Stimulated activated CD8-positive, alpha-beta memory T cell treated with anti-CD3 and anti-CD28 coated beads, Interleukin-15, amount 100 ng/mL, for 24 hours (primary cell): ENCODE measurements around the gene PDK2.

ENCODE experiments used
- DNase-seq: peaks from one replicate; pipeline ENCODE4 v3.0.0-alpha.2; 2020; ENCODE audit warnings: low read depth

The PDK2 gene

DNA sequence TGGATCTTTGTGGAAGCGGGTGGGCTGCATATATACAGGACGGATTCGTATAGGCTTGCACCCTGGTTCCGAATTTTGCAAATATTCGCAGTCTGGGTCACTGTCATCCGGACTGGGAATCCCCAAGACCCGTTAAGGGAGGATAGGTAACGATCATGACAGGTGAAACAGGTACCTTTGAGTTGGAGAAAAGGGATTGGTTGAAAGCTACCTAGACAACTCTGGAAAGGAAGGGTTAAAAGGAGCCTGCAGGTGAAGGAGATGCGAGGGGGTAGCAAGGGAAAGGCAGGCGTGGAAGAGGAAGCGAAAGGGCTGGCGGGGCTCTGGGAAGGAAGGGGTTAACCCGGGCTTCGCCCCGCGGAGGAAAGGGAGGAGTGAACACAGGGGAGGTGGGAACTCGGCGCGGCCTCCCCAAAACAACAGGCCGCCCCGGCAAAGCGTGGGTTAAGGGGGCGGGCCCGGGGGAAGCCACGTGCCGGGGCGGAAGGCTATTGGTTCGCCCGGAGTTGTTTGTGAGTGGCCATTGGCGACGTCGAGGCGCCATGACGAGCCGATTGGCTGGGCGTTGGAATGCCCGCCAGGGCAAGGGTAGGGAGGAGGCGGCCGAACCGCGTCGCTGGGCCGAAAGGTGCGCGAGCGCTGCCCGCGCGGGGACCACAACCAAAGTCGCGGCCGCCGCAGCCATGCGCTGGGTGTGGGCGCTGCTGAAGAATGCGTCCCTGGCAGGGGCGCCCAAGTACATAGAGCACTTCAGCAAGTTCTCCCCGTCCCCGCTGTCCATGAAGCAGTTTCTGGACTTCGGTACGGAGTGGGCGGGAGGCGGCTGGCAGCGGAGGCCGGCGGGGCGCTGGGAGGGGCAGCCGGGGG lies at the start of gene PDK2:
Gene PDK2, plus strand, starts transcription at position 599 of the 867 bp plus-strand sequence. Its CDS starts 85 bp downstream, at position 684.
- peak; percentile 86 for DNase-seq

DNA sequence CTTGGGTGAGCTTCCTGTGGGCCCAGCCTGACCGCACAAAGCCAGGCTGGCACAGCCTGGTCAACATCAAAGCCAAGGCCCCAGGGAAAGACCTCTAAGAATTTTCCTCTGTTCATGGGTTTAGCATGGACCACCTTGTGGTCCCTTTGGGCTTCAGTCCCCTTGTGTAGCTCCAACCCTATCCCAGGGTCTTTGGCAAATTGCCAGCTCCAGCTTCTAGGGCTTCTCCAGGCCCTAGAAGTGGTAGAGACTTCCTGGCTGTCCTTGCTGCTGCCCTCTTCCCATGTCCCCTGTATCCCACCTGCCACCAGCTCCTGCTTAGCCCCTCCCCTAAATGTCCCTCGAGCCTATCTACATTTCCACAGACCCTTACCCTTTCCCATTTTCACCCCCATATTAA lies 49.0 kb upstream of the PDK2 start:
- no peak for DNase-seq

DNA sequence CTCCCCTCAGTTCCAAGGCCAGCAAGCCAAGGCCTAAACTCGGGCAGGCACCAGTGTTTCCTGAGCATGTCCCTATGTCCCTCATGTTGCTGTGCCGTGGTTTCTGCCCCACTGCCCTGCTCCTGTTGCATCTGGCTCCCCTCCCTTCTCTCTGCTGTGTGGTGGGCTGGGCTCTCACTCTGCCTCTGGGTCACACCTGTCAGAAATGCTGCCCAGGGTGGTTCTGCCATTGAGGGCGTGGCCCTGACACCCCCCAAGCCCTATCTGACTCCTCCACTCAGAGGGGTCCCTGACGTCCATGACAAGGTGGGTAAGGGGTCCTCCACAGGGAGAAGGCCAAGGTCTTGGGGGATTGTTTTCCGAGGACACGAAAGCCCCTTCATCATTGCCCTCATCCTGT lies 48.5 kb upstream of the PDK2 start:
- no peak for DNase-seq

DNA sequence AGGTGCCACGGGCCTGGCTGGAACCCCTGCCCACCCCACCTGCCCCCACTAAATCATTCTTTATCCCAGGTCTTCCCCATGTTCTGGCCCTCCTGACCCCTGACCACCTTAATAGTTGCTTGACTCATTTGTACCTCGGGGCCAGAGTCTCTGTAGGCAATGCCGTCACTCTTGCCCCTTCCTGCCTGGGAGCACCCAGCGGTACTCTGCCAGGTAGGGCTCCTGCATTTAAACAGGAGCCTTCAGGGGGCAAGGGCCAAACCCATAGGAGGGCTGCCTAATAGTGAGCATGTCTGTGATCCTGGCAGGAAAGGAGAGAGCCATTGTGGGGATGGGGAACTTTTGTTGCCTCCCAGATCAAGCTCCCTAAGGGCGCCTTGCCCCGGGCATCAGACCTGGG lies 48.1 kb upstream of the PDK2 start:
- DNase-seq = no peak

DNA sequence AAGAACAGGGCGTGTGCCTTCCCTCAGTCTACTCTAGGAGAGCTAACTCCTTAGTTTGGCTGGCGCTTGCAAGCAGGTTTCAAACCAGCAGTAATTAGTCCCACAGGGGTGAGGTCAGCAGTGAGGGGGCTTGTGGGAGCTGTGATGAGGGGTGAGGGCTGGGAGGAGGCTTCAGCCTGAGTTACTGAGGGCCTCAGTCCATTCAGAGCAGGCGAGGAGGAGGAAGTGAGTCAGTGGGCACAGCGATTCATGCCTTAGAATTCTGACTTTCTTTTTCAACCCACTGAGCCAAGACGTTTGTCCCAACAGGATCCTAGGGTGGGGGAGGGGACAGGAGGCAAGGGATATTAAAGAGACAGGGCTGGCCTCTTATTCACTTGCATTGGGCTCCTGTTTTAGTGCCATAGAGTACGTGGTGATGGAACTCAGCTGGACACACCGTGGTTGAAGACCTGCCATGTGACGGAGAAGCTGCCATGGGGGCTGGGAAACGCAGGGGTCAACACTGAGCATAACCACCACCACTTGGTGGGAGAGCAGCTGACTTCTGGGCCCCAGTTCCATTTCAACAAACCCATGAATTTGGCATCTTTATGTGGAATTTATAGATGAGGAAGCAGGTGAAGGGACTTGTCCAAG lies 47.5 kb upstream of the PDK2 start:
- no peak for DNase-seq

DNA sequence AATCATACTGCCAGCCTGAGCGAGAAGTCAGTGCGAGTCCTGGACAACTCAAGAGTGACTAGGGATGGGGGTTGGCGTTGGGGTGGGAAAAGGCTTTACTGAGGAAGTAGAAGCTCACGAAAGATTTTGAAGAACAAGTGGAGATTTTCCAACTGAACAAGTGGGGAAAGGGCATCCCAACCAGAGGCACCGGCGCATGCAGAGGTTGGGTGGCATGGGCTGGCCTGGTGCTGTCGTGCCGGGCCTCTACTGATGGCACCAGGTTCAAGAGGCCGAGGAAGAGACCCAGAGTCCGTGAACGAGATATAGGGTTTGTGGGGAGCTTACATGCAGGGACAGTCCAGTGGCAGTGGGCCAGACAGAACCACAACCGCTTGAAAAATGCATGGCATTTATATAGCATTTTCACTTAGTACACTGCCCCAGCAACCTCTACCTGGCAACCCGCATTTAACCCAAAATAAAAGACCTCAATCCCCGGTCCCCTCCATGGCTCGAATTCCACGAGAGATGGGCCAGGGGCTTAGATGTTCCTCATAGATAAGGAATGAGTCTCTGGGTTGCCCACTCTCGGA lies 46.9 kb upstream of the PDK2 start:
- no peak for DNase-seq

DNA sequence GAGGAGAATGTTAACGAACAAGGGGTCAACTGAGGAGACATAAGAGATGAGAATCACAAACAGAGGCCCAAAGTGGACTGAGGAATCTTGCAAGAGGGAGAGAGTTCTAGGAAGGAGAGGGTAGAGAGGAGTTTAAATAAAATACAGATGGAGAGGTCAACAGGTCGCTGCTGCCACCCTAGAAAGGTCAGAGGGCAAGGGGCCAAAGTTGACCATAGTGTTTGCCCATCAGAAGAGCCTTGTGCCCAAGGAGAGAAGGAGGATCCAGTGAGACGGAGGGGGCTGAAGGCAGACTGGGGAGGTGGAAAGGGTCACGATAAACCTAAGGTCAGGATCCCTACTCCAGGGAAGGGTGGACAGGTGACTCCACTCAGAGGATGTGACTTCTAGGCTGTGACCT lies 46.2 kb upstream of the PDK2 start:
- no peak for DNase-seq

DNA sequence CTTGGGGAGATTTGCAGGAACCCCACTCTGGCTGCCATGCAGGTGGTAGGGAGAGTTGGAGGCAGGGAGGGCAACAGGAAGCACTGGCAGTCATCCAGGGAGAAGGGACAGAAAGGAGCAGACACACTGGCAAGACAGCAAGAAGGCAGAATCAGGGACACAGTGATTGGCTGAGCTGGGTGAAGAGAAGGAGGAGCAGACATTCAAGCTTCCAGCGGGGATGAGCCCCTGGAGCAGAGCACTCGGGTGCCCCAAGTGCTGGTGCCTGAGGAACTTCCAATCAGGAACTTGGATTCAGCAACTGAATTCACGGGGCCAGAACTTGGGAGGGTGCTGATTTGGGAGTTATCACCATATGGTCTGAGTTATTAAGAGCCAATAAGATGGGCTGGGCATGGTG lies 45.5 kb upstream of the PDK2 start:
- no peak for DNase-seq

DNA sequence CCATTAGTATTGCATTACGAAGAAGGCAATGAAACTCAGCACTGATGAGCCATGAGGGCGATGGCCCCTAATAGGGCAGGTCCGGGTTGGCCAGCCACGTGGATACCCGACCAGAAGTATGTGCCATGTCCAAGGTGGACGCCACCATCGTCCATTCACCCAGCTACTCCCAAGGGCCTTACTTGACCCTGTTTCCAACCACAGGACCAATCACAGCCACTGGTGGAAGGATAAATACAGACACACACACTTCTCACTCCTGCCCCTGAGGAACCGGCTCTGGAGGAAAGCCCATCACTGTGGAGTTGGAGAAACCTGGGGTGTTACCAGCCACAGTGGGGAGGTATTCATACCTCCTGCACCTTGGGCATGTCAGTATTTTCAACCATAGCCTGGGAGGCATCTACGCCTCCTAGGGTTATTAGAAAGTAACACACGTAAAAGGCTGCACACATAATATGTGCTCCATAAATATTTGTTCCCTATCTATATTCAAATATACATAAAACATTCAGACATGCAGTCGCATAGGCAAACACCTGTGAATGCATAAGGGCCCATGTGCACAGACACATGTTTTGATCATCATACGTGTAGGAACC lies 44.6 kb upstream of the PDK2 start:
- no peak for DNase-seq

DNA sequence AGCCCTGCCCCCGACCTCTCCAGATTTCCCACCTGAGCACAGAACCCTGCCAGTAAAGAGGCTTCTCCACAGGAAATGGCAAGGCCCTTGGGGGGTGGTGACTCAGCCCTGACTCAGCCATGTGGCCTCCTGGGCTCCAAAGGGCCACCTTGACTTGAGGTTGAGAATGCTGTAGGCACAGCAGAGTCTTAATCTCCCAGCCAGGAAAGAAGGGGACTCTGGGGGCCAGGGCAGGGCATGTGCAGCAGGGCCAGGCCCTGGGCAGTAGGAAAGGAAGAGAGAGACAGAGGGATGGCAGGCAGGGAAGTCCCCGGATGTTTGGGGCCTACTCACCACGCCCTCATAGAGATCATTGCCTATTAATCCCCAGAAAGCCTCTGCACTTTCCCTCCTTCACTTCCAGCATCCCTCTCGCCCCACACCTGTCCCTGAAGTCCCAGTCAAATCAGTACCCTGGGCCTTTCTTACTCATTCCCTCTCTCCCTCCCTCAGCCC lies 44.0 kb upstream of the PDK2 start:
- DNase-seq = no peak

DNA sequence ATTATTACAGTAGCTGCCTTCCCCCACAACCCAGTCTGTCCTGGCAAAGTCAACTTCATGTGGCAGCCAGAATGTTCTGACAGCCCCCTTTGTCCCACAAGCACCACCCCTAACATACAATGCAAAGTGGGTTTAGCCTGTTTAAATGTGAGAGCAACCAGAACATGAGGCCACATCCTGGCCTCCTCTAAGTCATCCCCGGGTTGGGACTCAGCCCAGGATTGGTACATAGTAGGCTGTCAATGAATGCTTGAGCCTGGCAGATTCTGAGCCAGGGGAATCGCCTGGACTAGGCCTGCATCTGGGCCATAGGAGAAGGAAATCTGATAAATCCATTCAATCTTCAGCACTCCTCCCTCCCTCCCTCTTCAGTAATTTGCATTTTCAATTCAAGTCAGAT lies 43.5 kb upstream of the PDK2 start:
- DNase-seq = no peak

DNA sequence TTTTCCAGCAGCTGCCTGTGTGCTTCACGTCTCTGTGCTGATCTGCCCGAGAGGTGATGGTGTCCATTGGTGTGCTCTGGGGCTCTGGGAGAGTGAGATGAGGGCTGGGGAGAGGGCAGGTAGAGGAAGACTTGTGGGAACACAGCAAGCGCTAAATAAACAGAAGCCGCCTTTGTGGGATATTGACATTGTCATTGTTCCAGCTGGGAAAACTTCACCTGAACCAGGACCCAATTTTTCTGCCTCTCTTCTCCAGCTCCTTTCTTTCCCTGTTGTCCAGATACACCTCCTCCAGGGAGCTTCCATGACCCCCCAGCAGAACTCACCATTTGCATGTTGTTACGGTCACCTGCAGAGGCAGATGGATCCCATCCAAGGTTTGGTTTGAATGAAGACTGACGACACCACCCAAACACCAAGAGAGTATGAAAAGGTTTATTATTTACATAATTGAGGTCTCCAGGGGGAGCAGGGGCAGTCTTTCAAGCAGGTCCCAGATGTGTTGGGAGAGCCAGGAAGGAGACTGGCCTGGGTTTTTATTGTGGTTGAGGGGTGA lies 42.8 kb upstream of the PDK2 start:
- DNase-seq = no peak

DNA sequence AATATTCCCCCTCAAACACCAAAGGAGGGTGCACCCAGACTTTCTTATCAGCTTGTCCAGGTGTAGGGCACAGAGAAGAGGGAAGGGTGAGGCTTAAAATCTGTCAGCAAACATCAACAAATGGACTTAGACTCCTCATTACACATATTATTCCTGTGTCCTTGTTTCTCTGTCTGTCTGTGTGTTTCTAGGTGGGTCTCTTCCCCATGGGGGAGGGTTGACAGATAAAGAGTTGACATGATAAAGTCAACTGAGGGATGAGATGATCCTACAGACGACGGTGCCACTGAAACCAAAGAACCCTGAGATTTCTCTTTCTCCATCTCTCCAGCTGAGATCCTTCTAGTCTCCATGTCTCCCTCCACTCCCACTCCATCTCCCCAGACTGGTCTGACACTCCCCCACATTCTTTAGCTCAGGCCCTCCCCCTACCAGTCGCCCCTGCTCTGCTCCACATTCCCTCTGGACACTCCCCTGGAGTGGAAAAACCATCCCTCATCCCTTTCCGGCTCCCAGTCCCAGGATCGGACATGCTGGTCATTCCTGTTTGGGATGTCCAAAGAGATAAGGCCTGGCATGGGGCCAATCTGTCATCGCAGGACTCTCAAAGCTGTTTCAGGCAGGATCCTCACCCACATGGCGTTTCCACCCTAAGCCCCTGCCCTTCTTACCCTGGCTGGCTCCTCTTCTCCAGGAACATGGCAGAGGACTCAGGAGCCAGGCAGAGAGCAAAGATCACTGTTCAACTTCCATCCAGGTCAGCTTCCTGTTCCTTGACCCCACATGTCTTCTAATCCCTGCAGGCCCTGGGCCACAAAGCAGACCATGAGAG lies 42.1 kb upstream of the PDK2 start:
- DNase-seq = no peak

DNA sequence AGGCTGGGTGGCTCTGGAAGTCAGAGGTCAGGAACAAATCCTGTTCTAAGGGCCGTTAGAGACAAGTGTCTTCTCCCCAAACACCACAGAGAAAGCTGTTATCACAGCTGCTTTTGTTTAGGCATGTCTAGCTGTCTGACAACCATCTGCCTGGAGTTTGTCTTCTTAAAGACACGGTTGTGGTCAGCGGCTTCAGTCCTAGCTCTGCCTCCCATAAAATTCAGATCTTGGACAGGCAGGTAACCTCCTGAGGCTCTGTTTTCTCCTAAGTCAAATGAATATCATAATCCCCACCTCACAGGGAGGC lies 41.5 kb upstream of the PDK2 start:
- DNase-seq = no peak

DNA sequence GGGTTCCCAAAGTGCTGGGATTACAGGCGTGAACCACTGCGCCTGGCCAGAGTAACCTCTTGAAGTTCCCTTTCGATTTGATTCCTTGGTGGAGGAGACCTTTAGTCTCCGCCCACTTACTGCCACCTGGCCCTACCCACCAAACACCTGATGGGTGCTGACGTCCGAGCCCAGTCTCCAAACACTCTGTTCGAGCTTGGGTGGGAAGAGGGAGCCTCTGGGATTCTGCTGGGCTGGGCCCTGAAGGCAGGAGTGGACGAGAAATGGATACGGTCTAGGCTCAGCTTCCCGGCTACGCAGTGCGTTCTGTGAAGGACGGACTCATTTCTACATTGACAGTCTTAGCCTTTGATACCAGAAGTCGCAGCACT lies 40.1 kb upstream of the PDK2 start:
- no peak for DNase-seq

DNA sequence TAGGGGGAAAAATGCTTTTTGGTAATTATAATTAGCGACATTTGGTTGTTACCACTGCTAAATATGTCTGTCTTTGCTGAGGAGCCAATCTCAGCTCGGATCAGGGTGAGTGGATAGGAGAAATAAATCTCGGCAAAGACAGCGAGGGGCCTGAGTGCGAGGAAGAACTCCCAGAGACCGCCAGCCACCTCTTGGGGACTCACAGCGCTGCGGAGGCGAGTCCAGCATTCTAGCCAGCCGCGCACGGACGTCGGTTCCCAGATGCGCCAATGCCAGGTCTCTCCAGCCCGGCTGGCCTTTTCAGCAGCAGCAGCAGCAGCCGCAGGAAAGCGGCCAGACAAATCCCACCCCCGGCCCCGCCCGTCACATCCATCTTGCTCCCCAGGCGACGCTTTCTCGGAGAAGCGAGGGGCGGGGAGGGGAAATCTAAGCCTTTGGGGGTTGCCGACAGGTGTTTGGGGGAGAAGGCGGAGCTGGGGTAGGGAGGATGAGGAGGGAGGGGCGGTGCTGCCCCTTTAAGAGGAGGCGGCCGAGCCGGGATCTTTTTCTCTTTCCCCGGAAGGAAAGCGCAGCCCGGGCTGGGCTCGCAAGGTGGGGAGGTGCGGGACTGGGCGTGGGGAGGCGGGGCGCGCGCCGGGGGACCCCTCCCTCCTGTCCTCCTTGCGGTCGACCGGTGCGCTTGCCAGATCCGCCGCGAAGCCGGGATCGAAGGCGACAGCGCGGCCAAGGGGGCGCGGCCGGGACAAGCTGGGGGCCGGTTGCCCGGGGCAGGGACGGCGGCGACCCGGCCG lies 39.5 kb upstream of the PDK2 start, which contains the start of gene ITGA3:
Gene ITGA3, plus strand, starts transcription at position 685 of the 791 bp plus-strand sequence. CDS start 330 bp downstream, outside the sequence.
- DNase-seq = peak; percentile 20

DNA sequence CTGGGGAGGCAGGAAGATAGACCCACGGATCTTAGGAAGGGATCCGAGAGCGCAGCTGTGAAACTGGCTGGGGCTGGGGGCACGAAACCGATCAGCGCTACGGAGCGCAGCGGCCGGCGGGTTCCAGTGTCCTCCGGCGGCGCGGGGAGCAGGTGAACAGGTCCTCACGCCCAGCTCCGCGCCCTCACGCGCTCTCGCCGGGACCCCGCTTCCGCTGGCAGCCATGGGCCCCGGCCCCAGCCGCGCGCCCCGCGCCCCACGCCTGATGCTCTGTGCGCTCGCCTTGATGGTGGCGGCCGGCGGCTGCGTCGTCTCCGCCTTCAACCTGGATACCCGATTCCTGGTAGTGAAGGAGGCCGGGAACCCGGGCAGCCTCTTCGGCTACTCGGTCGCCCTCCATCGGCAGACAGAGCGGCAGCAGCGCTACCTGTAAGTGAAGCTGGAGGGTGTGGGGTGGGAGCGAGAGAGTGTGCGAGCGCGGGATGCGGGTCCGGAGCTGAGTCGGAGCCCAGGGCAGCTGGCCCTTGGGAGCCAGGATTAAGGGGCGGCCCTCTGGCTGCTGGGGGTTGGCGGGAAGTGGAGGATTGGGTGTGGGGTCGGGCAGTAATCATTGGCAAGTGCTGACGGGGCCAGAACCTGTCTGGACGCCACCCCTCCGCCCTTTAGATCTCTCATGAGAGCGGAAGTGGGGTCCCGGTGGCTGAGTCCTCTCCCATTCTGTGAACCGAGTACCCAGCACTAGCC lies 38.8 kb upstream of the PDK2 start:
- DNase-seq = peak; percentile 35

DNA sequence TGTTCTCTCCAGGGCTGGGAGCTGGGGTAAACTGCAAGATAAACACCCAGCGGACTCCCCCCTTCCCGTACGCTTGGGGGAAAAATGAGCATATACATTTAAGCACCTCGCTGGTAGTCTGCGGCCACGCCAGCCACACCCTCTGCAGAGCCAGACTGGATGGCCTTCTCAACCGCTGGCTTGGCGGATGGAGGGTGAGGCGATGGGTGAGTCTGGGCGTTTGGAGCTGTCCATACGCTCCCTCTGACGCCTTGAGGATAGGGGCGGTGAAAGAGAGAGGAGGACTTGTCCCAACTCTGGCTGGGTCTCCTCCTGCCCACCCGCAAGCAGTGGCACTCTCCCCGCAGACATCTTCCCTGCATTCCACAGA lies 38.2 kb upstream of the PDK2 start:
- DNase-seq = no peak

DNA sequence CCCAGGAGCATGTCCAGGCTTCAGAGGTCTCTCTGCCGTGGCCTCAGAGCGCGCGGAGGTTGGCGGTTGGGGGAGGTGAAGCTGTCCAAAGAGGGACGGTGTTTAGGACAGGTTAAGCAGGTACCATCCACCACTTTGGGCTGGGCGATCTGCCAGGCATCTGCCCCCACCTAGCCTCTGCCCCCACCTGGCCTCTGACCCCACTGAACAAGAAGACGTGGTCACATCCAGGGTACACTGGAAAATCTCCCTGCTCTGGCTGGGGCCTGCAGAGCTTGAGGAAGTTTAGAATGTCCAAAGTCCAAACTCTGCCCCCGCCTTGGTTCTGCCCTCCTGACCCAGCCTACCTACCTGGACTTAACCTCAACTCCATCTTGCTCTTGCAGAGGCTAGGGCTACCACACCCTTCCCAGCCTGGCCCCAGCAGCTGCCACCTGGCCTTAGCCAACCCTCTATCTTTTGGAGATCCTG lies 37.6 kb upstream of the PDK2 start:
- DNase-seq = no peak
